Activated CD8-positive, alpha-beta memory T cell treated with anti-CD3 and anti-CD28 coated beads, Interleukin-2, amount 10 ng/mL, durations not matched to agents 7 days and 5 days (primary cell): Measurements from ENCODE around the gene GRK2. TPM values are rescaled to one million over a fixed set of nuclear protein-coding genes. Genes with fewer than 3 reads are reported as not detected.

Experiments used
- ATAC-seq: fragments of 150-1000 bp; cut with Tn5 transposase; one replicate; pipeline ENCODE4 v1.10.0; 2021; ENCODE audit warnings: moderate library complexity
- CTCF ChIA-PET: fragments of 350-600 bp; sonication (Branson Sonifier 250); formaldehyde crosslinking; loops from one replicate; lab custom pipeline; 2021; ENCODE audit warnings: antibody characterized with exemption; lab: Charles Lee
- DNase-seq: peaks from one replicate; pipeline ENCODE4 v3.0.0-alpha.2; 2020
- H3K27ac Mint-ChIP-seq: one replicate; pipeline ENCODE4 v1.8.0; 2021; ENCODE audit warnings: mild to moderate bottlenecking, mixed read lengths
- H3K27me3 Mint-ChIP-seq: one replicate; pipeline ENCODE4 v1.8.0; 2021; ENCODE audit warnings: mixed read lengths
- H3K36me3 Mint-ChIP-seq: one replicate; pipeline ENCODE4 v1.8.0; 2021; ENCODE audit warnings: mild to moderate bottlenecking, mixed read lengths
- H3K4me1 Mint-ChIP-seq: one replicate; pipeline ENCODE4 v1.8.0; 2021; ENCODE audit warnings: mixed read lengths
- H3K4me3 Mint-ChIP-seq: one replicate; pipeline ENCODE4 v1.8.0; 2021; ENCODE audit warnings: mild to moderate bottlenecking, moderate library complexity, mixed read lengths
- H3K9me3 Mint-ChIP-seq: one replicate; pipeline ENCODE4 v1.8.0; 2022; ENCODE audit warnings: low read depth, mixed read lengths
- total RNA-seq, 2 experiments: library from RNA; stranded (reverse); gene quantifications; one replicate each; pipeline ENCODE4 v1.2.3, GENCODE V29; 2021

GRK2 gene
- total RNA-seq, 2 experiments from 2014 or later, result 366 to 402 TPM

GRCh38 chr11:67243051-67243450, 23.2 kb upstream of the GRK2 start:
- no peaks in the 10 kb centered on the region for H3K27me3 Mint-ChIP-seq
- peak overlapping the region; percentile 93 for H3K27ac Mint-ChIP-seq
- ATAC-seq (no peak), DNase-seq (no peak)
- peak overlapping the region; percentile 95 for H3K4me3 Mint-ChIP-seq
- H3K4me1 Mint-ChIP-seq, result peaks cover 54% of the 10 kb centered on the region
- H3K36me3 Mint-ChIP-seq, result peaks cover 65% of the 10 kb centered on the region
- CTCF ChIA-PET, result interaction anchor here (1.2 to 1.3 kb wide), 4 partner anchors 10 to 76 kb away, joined by 3 to 4 read pairs (median 3); no protein-coding TSS in a partner anchor
- H3K9me3 Mint-ChIP-seq, result no peaks in the 10 kb centered on the region

- CTCF ChIA-PET, result interaction anchor here (0.9 kb wide), 1 partner anchor 748 kb away, joined by 3 read pairs; no protein-coding TSS in a partner anchor
- Mint-ChIP-seq H3K36me3 (peaks cover 84% of the 10 kb centered on the region), H3K4me3 (no peak overlapping the region), H3K9me3 (no peaks in the 10 kb centered on the region), H3K27ac (no peak overlapping the region), H3K4me1 (peaks cover 52% of the 10 kb centered on the region), H3K27me3 (no peaks in the 10 kb centered on the region)
- DNase-seq (no peak), ATAC-seq (no peak)
Observed at GRCh38 chr11:67245046-67245445, 21.2 kb upstream of the GRK2 start.

- Mint-ChIP-seq H3K27me3 (no peaks in the 10 kb centered on the region), H3K4me1 (peaks cover 63% of the 10 kb centered on the region), H3K4me3 (no peak overlapping the region), H3K27ac (no peak overlapping the region), H3K36me3 (peaks cover 77% of the 10 kb centered on the region), H3K9me3 (no peaks in the 10 kb centered on the region)
- DNase-seq (no peak), ATAC-seq (no peak)
- CTCF ChIA-PET, result interaction anchor here (0.6 to 1.1 kb wide), 3 partner anchors 9 to 70 kb away, joined by 3 to 4 read pairs (median 3); partner anchors contain the start of gene GRK2
Observed at GRCh38 chr11:67247946-67248550, 18.2 kb upstream of the GRK2 start.

- ATAC-seq, result no peak
- CTCF ChIA-PET, result no interaction called here
- Mint-ChIP-seq H3K4me3 (no peak overlapping the region), H3K27ac (peak overlapping the region; percentile 6), H3K4me1 (peaks cover 65% of the 10 kb centered on the region), H3K27me3 (no peaks in the 10 kb centered on the region), H3K9me3 (no peaks in the 10 kb centered on the region), H3K36me3 (peaks cover 77% of the 10 kb centered on the region)
- DNase-seq, result no peak
Observed at GRCh38 chr11:67248653-67249052, 17.6 kb upstream of the GRK2 start.

- no peak for ATAC-seq
- Mint-ChIP-seq H3K4me1 (peaks cover 66% of the 10 kb centered on the region), H3K27me3 (no peaks in the 10 kb centered on the region), H3K4me3 (no peak overlapping the region), H3K36me3 (peaks cover 77% of the 10 kb centered on the region), H3K27ac (peak overlapping the region; percentile 21), H3K9me3 (no peaks in the 10 kb centered on the region)
- CTCF ChIA-PET, result interaction anchor here (1.3 to 2.1 kb wide), 3 partner anchors 10 to 16 kb away, joined by 3 to 10 read pairs (median 6); no protein-coding TSS in a partner anchor
- no peak for DNase-seq
Observed at GRCh38 chr11:67250059-67251043, 15.9 kb upstream of the GRK2 start.

GRCh38 chr11:67251841-67252240, 14.4 kb upstream of the GRK2 start:
- Mint-ChIP-seq H3K27me3 (no peaks in the 10 kb centered on the region), H3K27ac (peak overlapping the region; percentile 67), H3K4me1 (peaks cover 61% of the 10 kb centered on the region), H3K4me3 (no peak overlapping the region), H3K9me3 (no peaks in the 10 kb centered on the region), H3K36me3 (peaks cover 74% of the 10 kb centered on the region)
- CTCF ChIA-PET, result interaction anchor here (1.3 to 2.8 kb wide), 7 partner anchors 9 to 31 kb away, joined by 3 to 37 read pairs (median 10); no protein-coding TSS in a partner anchor
- ATAC-seq (no peak), DNase-seq (no peak)

GRCh38 chr11:67252831-67253239, 13.4 kb upstream of the GRK2 start:
- DNase-seq, result peak; percentile 73
- Mint-ChIP-seq H3K4me1 (peaks cover 61% of the 10 kb centered on the region), H3K36me3 (peaks cover 75% of the 10 kb centered on the region), H3K4me3 (no peak overlapping the region), H3K27ac (peak overlapping the region; percentile 58), H3K27me3 (no peaks in the 10 kb centered on the region), H3K9me3 (no peaks in the 10 kb centered on the region)
- CTCF ChIA-PET, result interaction anchor here (0.5 to 2.8 kb wide), 19 partner anchors 9 to 170 kb away, joined by 3 to 37 read pairs (median 4); partner anchors contain the start of gene ANKRD13D
- peak; percentile 85 for ATAC-seq

GRCh38 chr11:67253872-67254624, 12.2 kb upstream of the GRK2 start:
- H3K27ac Mint-ChIP-seq, result peak overlapping the region; percentile 13

GRCh38 chr11:67254798-67255197, 11.5 kb upstream of the GRK2 start:
- Mint-ChIP-seq H3K4me1 (peaks cover 57% of the 10 kb centered on the region), H3K36me3 (peaks cover 55% of the 10 kb centered on the region), H3K27ac (peak overlapping the region; percentile 3), H3K4me3 (no peak overlapping the region), H3K9me3 (no peaks in the 10 kb centered on the region), H3K27me3 (no peaks in the 10 kb centered on the region)
- no peak for DNase-seq
- CTCF ChIA-PET, result interaction anchor here (1.7 to 2.8 kb wide), 5 partner anchors 7 to 128 kb away, joined by 3 to 37 read pairs (median 11); no protein-coding TSS in a partner anchor
- ATAC-seq, result no peak

More at GRCh38 chr11:67253872-67254624, 12.2 kb upstream of the GRK2 start:
- CTCF ChIA-PET, result interaction anchor here (1.2 to 2.8 kb wide), 14 partner anchors 8 to 172 kb away, joined by 3 to 37 read pairs (median 4); no protein-coding TSS in a partner anchor
- H3K27me3 Mint-ChIP-seq, result no peaks in the 10 kb centered on the region
- H3K4me1 Mint-ChIP-seq, result peaks cover 62% of the 10 kb centered on the region
- no peaks in the 10 kb centered on the region for H3K9me3 Mint-ChIP-seq
- ATAC-seq, result no peak
- no peak overlapping the region for H3K4me3 Mint-ChIP-seq
- DNase-seq, result no peak
- H3K36me3 Mint-ChIP-seq, result peaks cover 63% of the 10 kb centered on the region

- no peaks in the 10 kb centered on the region for H3K9me3 Mint-ChIP-seq
- peaks cover 51% of the 10 kb centered on the region for H3K4me1 Mint-ChIP-seq
- no peak overlapping the region for H3K4me3 Mint-ChIP-seq
- no peak for DNase-seq
- H3K27me3 Mint-ChIP-seq, result no peaks in the 10 kb centered on the region
- CTCF ChIA-PET, result interaction anchor here (1.7 kb wide), 1 partner anchor 127 kb away, joined by 3 read pairs; no protein-coding TSS in a partner anchor
- H3K36me3 Mint-ChIP-seq, result peaks cover 50% of the 10 kb centered on the region
- ATAC-seq, result no peak
- no peak overlapping the region for H3K27ac Mint-ChIP-seq
Observed at GRCh38 chr11:67255353-67255752, 10.9 kb upstream of the GRK2 start.

GRCh38 chr11:67255864-67256263, 10.4 kb upstream of the GRK2 start:
- H3K36me3 Mint-ChIP-seq, result peaks cover 45% of the 10 kb centered on the region
- CTCF ChIA-PET, result no interaction called here

GRCh38 chr11:67256477-67257135, 9.7 kb upstream of the GRK2 start:
- Mint-ChIP-seq H3K27me3 (no peaks in the 10 kb centered on the region), H3K36me3 (peaks cover 40% of the 10 kb centered on the region), H3K4me1 (peaks cover 43% of the 10 kb centered on the region), H3K27ac (peak overlapping the region; percentile 30), H3K9me3 (no peaks in the 10 kb centered on the region), H3K4me3 (no peak overlapping the region)
- ATAC-seq (no peak), DNase-seq (no peak)
- CTCF ChIA-PET, result no interaction called here

More at GRCh38 chr11:67255864-67256263, 10.4 kb upstream of the GRK2 start:
- H3K27ac Mint-ChIP-seq, result no peak overlapping the region
- H3K4me3 Mint-ChIP-seq, result no peak overlapping the region
- no peaks in the 10 kb centered on the region for H3K9me3 Mint-ChIP-seq
- H3K27me3 Mint-ChIP-seq, result no peaks in the 10 kb centered on the region
- DNase-seq, result no peak
- ATAC-seq, result no peak
- H3K4me1 Mint-ChIP-seq, result peaks cover 48% of the 10 kb centered on the region
